Hepatic stellate cell (primary cell): Measurements from ENCODE around the gene PM20D2.
A peak's percentile ranks its signal among the peaks of the same experiment; 100 is the strongest.
"Not testable (repeated sequence)": the region's sequence is repeated elsewhere in the genome, so short reads cannot be mapped to it uniquely, and the experiment has no call there.

Experiments
- DNase-seq: peaks from one replicate; pipeline ENCODE4 v3.0.0; 2011; ENCODE audit warnings: low spot score

Gene PM20D2, protein sequence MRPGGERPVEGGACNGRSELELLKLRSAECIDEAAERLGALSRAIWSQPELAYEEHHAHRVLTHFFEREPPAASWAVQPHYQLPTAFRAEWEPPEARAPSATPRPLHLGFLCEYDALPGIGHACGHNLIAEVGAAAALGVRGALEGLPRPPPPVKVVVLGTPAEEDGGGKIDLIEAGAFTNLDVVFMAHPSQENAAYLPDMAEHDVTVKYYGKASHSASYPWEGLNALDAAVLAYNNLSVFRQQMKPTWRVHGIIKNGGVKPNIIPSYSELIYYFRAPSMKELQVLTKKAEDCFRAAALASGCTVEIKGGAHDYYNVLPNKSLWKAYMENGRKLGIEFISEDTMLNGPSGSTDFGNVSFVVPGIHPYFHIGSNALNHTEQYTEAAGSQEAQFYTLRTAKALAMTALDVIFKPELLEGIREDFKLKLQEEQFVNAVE

DNA sequence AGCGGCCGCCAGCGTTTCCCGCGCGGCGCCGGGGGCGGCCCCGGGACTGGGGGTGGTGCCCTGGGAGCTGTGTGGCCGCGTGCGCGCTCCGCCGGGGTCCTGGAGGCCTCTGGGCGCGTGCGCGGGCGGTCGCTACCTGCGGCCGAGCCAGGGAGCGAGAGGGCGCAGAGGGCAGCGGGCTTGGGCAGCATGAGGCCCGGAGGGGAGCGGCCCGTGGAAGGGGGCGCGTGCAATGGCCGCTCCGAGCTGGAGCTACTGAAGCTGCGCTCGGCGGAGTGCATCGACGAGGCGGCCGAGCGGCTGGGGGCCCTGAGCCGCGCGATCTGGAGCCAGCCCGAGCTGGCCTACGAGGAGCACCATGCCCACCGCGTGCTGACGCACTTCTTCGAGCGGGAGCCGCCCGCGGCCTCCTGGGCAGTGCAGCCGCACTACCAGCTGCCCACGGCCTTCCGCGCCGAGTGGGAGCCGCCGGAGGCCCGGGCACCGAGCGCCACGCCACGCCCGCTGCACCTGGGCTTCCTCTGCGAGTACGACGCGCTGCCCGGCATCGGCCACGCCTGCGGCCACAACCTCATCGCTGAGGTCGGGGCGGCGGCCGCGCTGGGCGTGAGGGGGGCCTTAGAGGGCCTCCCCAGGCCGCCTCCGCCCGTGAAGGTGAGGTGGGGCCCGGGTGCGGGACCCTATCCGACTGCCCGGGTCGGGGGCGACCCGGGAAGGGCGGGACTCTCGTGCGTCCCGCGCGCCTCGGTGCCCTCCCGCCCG lies at the start of gene PM20D2:
Gene PM20D2, plus strand, starts transcription at position 100 of the 762 bp plus-strand sequence. Its CDS starts 90 bp downstream, at position 190.
- DNase-seq = peak; percentile 60

DNA sequence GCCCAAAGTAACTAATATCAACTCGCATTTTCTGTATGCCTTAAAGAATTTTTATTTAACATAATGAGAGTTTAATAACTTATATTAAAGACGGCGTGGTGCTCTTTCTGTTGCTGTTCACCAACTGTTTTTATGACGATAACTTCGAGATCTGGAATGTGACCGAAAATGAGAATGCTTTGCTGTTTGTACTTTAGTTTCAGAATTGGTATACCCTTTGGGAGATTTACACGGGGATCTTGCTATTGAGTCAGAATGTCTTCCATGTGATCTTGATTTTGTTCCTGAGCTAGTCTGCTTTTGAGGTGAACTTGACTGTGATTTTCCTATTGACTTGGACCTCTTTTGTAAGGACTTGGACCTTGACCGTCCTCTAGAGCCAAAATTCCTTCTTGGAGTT lies 47.4 kb upstream of the PM20D2 start:
- no peak for DNase-seq

DNA sequence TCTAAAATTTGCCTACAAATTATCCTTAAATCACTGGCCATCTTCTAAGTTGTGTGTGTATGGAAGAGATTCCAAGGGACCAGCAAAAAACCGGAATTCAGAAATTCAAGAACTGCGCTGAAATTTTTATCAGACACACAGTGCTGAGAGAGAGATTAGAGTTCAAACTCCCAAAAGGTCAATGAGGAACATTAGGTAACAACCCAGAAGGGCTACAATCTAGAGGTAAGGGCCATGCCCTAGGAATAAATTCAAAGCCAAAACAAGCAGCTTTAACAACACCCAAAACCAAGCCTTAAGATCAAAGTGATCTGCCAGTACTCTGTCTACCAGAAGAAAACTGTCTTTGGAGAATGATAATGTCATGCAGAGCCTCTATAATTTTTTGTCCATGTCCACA lies 45.7 kb upstream of the PM20D2 start:
- no peak for DNase-seq

DNA sequence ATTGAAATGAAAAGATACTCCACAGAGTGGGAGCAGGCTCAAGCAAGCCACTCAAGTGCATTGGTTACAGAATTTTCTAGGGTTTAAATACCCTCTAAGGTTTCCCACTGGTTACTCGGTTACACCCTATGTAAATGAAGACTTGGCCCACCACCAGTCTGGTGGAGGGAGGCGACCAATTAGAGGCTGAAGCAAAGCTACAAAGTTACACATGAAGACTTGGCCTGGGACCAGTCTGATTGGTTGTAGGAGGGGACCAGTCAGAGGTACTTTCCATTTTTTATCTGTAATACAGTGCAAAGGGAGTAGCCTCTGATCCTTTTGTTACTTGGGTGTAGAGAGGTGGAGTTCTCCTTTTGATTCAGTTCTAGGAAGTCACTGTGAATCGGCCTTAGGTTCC lies 35.6 kb upstream of the PM20D2 start:
- DNase-seq = no peak

DNA sequence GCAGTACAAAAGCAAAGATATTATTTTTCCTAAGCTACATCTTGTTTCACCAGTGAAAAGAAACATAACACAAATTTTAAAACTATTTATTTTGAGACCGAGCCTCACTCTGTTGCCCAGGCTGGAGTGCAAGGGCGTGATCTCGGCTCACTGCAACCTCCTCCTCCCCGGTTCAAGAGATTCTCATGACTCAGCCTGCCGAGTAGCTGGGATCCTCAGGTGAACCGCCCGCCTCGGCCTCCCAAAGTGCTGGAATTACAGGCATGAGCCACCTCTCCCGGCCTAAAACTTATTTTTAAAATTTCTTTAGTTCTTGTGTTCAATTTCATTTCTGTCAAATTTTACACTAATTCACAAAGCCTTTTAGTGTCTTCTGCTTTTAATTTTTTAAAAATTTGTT lies 33.9 kb upstream of the PM20D2 start:
- DNase-seq = no peak

DNA sequence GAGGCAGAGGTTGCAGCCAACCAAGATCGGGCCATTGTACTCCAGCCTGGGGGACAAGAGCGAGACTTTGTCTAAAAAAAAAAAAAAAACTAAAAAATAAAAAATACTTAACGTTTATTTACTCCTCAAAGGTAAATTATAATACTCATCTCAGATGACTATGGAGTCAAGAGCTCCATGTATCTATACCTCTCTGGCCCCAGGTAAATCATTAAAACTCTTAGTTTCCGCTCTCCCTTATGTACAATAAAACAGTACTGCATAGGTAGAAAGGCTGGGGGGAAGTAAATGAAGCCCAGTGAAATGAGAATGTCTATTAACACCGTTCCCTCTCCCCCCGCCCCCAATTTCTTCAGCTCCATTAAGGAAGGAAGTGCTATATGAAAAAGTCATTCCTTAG lies 29.2 kb upstream of the PM20D2 start:
- DNase-seq = no peak

DNA sequence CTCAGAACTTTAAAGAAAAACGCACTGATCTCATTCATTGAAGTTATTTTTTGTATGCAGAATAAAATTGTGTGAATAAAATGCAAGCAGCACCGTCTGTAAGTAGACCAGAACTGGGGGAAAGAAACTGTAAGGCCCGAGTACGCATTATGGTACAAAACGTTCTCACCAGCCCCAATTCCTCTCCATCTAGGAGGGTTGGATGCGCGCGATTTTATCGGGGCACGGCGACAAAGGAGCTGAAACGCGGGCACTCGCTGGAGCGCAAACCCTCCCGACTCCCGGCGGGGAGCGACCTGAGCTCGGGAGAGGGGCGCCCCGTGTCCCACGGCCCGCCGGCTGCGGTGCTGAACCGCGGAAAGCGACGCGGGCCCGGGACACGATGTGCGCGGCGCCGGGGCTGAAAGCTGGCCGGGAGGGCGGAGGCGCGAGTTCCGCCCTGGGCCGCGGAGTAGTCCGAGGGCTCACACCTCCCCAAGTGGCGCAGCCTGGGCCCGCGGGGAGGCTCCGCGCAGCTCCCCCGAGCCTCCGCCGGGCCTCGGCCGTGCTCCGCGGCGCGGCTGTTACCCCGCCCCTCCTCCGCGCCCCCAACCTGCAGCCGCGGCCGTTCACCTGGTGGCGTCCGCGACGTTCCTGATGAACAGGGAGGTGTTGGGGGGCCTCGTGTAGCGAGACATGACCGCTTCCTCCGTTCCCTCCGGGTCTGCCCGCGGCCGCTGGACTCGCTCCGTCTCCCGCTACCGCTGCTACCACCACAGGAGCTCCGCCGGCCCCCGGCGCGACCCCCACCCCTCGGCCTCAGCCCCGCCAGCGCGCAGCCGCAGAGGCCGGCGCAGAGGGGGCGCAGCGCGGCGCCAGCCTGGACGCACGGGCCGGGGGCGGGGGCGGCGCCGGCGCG lies 28.4 kb upstream of the PM20D2 start, which contains the start of gene SRSF12:
Gene SRSF12, minus strand, starts transcription at position 861 of the 898 bp plus-strand sequence. Its CDS starts 184 bp downstream, at position 677.
- peak; percentile 63 for DNase-seq

DNA sequence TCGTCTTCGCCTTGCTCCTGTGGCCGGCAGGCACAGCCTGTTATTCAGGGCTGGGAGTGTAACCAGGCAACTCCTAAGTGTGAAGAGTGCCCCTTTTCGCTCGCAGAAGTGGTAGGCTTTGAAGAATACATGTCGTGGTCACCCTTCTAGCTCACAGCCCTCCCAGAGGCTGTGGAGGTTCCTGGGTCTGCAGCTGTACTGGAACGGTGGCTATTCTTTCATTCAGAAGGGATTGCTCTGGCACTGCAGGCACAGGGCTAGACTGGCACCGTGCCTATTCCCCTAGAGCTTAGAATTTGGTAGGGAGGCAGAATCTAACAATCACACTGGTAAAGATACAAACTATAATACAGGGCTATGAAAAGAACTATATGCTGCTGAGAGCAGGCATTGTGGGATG lies 26.9 kb upstream of the PM20D2 start:
- DNase-seq = no peak

DNA sequence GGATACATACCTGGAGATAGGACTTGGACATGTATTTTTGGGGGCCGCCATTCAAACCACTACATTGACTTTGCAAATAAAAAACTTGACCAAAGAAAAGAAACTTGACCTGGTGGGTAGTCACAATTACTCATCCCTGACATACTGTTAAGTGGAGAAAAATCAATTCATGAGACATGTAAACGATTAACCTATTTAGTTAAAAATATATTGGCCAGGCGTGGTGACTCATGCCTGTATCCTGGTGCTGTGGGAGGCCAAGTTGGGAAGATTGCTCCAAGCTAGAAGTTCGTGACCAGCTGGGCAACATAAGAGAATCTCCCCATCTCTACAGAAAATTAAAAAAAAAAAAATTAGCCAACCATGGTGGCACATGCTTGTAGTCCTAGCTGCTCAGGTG lies 25.5 kb upstream of the PM20D2 start:
- no peak for DNase-seq

DNA sequence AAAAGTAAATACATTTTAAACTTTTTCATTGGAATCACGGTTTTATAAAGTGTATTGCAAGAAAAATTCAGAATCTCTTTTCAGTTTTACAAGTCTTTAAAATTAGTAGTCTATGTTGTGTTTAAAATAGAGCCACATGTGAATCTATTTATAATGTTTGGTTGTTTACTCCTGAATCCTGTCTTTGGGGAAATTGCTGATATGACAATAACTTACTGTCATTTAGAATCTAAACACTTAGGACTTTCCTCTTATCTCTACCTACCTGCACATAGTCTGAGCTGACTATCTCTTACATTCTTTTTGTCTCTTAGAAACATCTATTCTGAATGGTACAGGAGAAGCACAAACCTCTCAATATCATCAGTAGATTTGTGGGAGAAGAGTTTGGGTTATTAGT lies 23.9 kb upstream of the PM20D2 start:
- no peak for DNase-seq

DNA sequence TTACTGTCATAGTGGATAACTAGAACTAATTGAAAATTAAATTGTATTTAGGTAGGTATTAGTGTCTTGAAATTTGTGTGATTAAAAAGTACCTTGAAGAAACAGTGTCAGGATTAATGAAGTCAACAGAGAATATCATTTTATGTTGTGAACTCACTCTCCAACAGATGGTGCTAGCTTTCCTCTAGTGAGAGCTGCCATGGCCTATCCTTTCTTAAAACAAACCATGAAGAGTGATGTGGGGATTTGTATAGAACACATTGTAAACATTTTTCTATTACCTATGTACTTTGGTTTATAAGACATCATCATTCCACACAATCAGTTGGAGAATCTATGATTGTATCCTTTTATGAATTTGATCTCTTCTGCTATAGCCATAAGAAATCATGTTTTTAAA lies 23.2 kb upstream of the PM20D2 start:
- no peak for DNase-seq

DNA sequence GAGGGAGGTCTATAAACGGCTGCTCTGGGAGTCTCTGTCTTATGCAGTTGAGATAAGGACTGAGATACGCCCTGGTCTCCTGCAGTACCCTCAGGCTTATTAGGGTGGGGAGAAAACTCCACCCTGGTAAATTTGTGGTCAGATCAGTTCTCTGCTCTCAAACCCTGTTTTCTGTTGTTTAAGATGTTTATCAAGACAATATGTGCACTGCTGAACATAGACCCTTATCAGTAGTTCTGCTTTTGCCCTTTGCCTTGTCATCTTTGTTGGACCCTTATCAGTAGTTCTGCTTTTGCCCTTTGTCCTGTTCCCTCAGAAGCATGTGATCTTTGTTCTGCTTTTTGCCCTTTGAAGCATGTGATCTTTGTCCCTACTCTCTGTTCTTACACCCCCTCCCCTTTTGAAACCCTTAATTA lies 17.6 kb upstream of the PM20D2 start:
- not testable (repeated sequence) for DNase-seq

DNA sequence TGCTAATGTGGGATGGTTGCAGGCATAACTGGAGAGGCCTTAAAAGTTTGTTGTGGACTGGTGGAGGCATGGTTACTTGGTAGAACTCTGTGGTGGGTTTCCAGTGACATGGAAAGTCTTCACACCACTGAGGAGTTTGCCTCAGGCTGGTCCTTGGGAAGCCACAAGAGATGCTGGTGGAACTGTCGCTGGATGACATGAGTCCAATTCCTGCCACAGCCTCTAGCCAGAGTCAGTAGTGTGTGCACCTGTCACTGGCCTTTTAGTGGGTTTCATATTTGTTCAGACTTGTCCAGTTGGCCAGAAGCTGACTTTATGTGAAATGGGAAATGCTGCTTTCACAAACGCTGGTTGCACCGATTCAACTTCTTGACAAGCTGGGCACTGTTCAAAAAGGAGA lies 14.3 kb upstream of the PM20D2 start:
- DNase-seq = no peak

DNA sequence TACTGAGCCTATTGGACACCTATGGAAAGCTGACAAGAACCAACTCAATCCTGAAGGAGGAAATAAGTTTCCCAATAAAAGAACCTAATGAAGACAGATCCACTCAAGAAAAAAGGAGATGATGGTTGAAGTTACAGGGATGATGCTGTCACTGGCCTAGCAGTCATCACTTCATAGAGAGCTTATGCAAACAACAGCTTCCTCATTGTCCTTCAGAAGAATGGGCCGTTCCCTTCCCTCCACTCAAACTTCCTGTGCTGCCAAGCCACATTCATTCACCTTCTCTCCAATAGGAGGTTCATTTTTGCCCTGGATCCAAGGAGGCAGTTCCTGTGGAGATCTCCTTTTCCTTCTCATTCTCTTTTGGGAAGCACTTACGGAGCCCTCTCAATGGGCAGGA lies 13.8 kb upstream of the PM20D2 start:
- DNase-seq = no peak

DNA sequence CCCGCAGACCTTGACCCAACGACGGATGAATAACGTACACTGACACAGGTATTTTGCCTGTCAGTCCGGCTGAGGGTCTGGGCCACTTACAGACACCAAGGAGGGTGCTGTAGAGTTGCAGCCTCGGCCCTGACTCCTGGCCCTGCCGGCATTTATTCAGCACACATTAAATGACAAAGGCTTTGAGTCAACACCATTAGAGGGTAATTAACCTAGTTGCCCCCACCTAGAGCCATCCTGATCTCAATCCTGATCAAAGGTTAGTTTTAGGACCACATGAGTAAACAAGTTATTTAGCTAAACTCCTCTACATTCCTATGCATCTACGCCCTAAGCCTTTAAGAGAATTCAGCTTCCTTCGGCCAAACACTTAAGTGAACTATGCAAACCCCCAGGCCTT lies 11.9 kb upstream of the PM20D2 start:
- DNase-seq = no peak

DNA sequence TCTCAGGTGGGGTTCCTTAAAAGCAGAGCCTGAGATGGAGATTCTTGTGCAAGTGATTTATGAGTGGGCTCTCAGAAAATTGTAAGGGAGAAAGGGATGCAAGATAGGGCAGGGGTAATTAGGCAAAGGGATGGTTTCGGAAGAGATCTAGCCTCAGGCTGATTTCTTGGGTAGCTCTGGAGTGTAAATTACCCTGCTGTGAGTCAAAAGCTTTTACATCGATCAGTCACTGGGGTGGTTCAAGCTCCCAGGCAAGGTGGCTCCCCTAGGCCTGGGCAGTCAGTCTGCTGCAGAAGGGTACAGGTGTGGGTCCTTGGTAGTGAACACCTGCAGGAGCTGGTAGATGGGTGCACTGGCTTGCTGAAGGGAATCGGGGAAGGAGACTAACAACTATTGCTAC lies 11.1 kb upstream of the PM20D2 start:
- no peak for DNase-seq

DNA sequence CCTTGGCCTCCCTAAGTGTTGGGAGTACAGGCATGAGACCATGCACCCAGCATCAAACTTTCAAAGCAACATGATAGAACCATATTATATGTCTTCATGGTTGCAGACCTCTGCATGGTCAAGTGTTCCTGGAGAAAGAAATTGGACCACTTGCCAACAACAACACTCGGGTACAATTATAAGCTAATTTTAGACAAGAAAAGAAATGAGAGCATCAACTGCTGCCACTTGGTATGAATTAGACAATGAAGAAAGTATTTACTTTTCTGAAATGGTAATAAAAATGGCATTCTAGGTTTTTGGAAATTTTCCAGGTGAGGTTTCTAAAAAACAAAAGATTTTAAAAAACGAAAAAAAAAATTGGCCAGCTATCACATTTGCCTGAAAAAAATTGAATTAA lies 7.7 kb upstream of the PM20D2 start:
- DNase-seq = no peak

DNA sequence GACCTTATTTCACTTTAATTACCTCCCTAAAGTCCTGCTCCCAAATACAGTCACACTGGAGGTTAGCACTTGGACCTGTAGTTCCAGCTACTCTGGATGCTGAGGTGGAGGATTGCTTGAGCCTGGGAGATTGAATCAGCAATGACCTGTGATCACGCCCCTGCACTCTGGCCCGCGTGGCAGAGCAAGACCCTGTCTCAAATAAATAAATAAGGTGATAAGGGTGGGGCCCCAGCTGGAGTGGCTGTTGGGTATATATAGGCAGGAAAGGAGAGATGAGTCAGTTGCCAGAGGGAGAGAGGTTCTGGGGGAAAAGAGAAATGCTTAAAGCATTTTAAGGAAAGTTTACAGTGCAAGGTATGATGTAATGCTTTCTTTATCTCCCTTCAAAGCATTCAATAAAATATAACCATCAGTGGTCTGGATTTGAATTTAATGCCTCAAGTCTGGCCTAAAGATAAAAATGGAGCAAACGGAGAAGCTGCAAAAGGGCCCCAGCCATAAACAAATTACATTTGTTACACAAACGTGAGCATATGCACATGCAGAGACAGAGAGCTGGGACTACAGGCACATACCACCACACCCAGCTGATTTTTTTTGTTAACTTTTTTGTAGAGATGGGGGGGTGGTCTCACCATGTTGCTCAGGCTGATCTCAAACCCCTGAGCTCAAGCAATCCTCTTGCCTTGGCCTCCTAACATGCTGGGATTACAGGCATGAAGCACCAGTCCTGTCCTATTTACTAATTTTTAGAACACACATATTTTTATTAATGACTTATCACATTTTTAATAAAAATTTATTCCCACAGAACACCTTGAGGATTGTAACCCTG lies 6.1 kb upstream of the PM20D2 start:
- DNase-seq = no peak

DNA sequence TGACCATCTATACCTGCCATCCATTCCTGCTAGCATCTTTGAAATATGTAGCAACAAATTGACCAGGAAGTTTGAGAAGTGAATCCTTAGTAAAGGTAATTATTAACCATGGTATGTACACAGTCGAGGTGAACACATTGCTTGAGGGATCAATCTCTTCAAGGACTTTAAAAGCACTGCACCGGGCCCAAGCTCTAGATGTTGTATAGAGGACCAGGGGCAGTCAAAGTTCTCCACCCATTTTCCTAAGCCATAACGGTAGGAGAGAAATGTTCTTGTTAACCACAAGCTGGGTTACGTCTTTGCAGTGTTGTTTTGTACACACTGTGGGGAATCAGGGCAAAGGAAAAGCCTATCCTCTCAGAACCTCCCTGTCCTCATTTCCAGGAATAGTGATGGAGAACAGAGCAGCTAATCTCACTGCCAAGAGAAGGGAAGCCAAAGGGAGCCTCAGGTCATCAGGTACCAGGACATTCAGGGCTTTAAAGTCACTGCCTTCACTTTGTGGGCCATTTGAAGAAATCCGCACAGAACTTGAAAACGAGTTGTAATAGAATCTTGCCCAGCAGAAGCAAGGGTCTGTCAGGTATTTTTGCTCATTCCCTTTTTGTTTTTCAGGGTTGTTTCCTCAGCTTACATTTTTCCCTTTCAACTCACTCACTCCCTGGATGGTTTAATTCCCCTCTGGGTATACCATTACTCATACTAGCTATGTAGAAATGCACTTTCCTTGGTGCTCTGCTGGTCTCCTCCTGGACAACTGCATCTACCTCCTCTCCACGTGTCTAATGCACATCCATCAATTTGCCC lies 5.3 kb upstream of the PM20D2 start:
- peak; percentile 65 for DNase-seq

DNA sequence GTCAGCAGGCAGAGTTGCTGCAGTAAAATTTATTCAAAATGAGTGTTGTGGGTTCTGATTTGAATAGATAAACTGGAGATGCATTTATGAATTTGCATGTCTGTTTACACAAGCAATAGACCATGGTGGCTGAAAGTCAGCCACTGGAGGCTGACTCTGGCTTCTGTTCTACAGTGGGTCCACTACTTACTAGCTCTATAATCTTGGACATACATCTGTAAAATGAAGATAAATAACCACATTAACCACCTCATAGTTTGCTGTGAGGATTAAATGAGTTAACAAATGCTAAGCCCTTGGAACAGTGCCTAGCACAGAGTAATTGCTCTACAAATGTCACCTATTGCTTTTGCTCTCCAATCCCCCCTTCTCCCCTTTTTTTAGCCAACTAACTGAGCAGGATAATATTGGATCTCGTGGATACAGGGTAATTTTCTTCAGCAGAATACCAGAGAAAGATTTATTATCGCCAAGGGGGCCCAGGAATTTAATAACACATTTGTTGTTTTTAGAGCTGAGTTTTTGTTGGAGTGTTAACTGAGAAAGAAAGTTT lies 1.4 kb upstream of the PM20D2 start:
- DNase-seq = no peak
